Activated CD8-positive, alpha-beta T cell treated with anti-CD3 and anti-CD28 coated beads, Interleukin-2, amount 10 ng/mL, durations not matched to agents 7 days and 5 days (primary cell): ENCODE measurements around the gene TPPP. TPM values are rescaled to one million over a fixed set of nuclear protein-coding genes. Genes with fewer than 3 reads are reported as not detected.
"Not testable (repeated sequence)": the region's sequence is repeated elsewhere in the genome, so short reads cannot be mapped to it uniquely, and the experiment has no call there.

Source experiments
- ATAC-seq: fragments of 150-1000 bp; cut with Tn5 transposase; one replicate; pipeline ENCODE4 v1.10.0; 2021; ENCODE audit warnings: moderate library complexity
- CTCF ChIA-PET: fragments of 350-600 bp; sonication (Branson Sonifier 250); formaldehyde crosslinking; loops from one replicate; lab custom pipeline; 2021; ENCODE audit warnings: antibody characterized with exemption; lab: Charles Lee
- POLR2A ChIA-PET: fragments of 350-600 bp; sonication (Branson Sonifier 250); formaldehyde crosslinking; loops from one replicate; lab custom pipeline; 2021; ENCODE audit warnings: antibody characterized with exemption; lab: Charles Lee
- DNase-seq: peaks from one replicate; pipeline ENCODE4 v3.0.0-alpha.2; 2020
- H3K27ac Mint-ChIP-seq: one replicate; pipeline ENCODE4 v1.8.0; 2021; ENCODE audit warnings: mild to moderate bottlenecking, mixed read lengths
- H3K27me3 Mint-ChIP-seq: one replicate; pipeline ENCODE4 v1.8.0; 2021; ENCODE audit warnings: low read depth, mixed read lengths
- H3K36me3 Mint-ChIP-seq: one replicate; pipeline ENCODE4 v1.8.0; 2021; ENCODE audit warnings: low read depth, mixed read lengths
- H3K4me1 Mint-ChIP-seq: one replicate; pipeline ENCODE4 v1.8.0; 2021; ENCODE audit warnings: low read depth, mixed read lengths
- H3K4me3 Mint-ChIP-seq: one replicate; pipeline ENCODE4 v1.8.0; 2021; ENCODE audit warnings: mild to moderate bottlenecking, mixed read lengths
- H3K9me3 Mint-ChIP-seq: one replicate; pipeline ENCODE4 v1.8.0; 2022; ENCODE audit warnings: mixed read lengths; ENCODE audit not compliant: insufficient read depth
- total RNA-seq, 2 experiments: library from RNA; stranded (reverse); gene quantifications; one replicate each; pipeline ENCODE4 v1.2.3, GENCODE V29; 2021

TPPP gene
- total RNA-seq, 2 experiments from 2014 or later: 0.08 TPM; not detected in 1

- Mint-ChIP-seq H3K27me3 (no peaks in the 10 kb centered on the region), H3K4me3 (no peak overlapping the region), H3K27ac (no peak overlapping the region), H3K9me3 (no peaks in the 10 kb centered on the region), H3K36me3 (peaks cover 45% of the 10 kb centered on the region), H3K4me1 (no peaks in the 10 kb centered on the region)
- POLR2A ChIA-PET: no interaction called here
- ATAC-seq (no peak), DNase-seq (no peak)
- CTCF ChIA-PET: no interaction called here
Observed at GRCh38 chr5:636951-637350, 56.2 kb downstream of the TPPP start.

- DNase-seq (no peak), ATAC-seq (no peak)
- Mint-ChIP-seq H3K4me3 (no peak overlapping the region), H3K27me3 (no peaks in the 10 kb centered on the region), H3K9me3 (no peaks in the 10 kb centered on the region), H3K4me1 (no peaks in the 10 kb centered on the region), H3K36me3 (peaks cover 37% of the 10 kb centered on the region), H3K27ac (no peak overlapping the region)
- POLR2A ChIA-PET: no interaction called here
- CTCF ChIA-PET: no interaction called here
Observed at GRCh38 chr5:635306-636055, 57.7 kb downstream of the TPPP start.

- Mint-ChIP-seq H3K4me1 (no peaks in the 10 kb centered on the region), H3K4me3 (no peak overlapping the region), H3K27me3 (no peaks in the 10 kb centered on the region), H3K36me3 (peaks cover 34% of the 10 kb centered on the region), H3K27ac (no peak overlapping the region), H3K9me3 (no peaks in the 10 kb centered on the region)
- ATAC-seq (no peak), DNase-seq (no peak)
- POLR2A ChIA-PET: no interaction called here
- CTCF ChIA-PET: no interaction called here
Observed at GRCh38 chr5:634191-634590, 59.0 kb downstream of the TPPP start.

GRCh38 chr5:633501-633955, 59.6 kb downstream of the TPPP start:
- Mint-ChIP-seq H3K4me3 (no peak overlapping the region), H3K27me3 (no peaks in the 10 kb centered on the region), H3K4me1 (no peaks in the 10 kb centered on the region), H3K9me3 (no peaks in the 10 kb centered on the region), H3K36me3 (peaks cover 35% of the 10 kb centered on the region), H3K27ac (no peak overlapping the region)
- POLR2A ChIA-PET: no interaction called here
- CTCF ChIA-PET: no interaction called here
- DNase-seq: no peak
- no peak for ATAC-seq

- H3K27ac Mint-ChIP-seq, H3K27me3 Mint-ChIP-seq, ATAC-seq, H3K4me1 Mint-ChIP-seq, POLR2A ChIA-PET, H3K4me3 Mint-ChIP-seq, DNase-seq, H3K9me3 Mint-ChIP-seq, CTCF ChIA-PET: not testable (repeated sequence)
- peaks cover 23% of the 10 kb centered on the region for H3K36me3 Mint-ChIP-seq
Observed at GRCh38 chr5:628351-629205, 64.6 kb downstream of the TPPP start.

- CTCF ChIA-PET: no interaction called here
- Mint-ChIP-seq H3K27ac (no peak overlapping the region), H3K4me1 (no peaks in the 10 kb centered on the region), H3K27me3 (no peaks in the 10 kb centered on the region), H3K36me3 (peaks cover 22% of the 10 kb centered on the region), H3K9me3 (no peaks in the 10 kb centered on the region), H3K4me3 (no peak overlapping the region)
- no peak for ATAC-seq
- no peak for DNase-seq
- POLR2A ChIA-PET: no interaction called here
Observed at GRCh38 chr5:627840-628239, 65.3 kb downstream of the TPPP start.

GRCh38 chr5:626850-627249, 66.3 kb downstream of the TPPP start:
- ChIA-PET CTCF (no interaction called here), POLR2A (no interaction called here)
- ATAC-seq (no peak), DNase-seq (no peak)
- Mint-ChIP-seq H3K4me1 (no peaks in the 10 kb centered on the region), H3K36me3 (peaks cover 23% of the 10 kb centered on the region), H3K27ac (no peak overlapping the region), H3K4me3 (no peak overlapping the region), H3K9me3 (no peaks in the 10 kb centered on the region), H3K27me3 (no peaks in the 10 kb centered on the region)

GRCh38 chr5:625516-625915, 67.6 kb downstream of the TPPP start:
- CTCF ChIA-PET: no interaction called here
- H3K27me3 Mint-ChIP-seq: no peaks in the 10 kb centered on the region
- DNase-seq: no peak
- no peak for ATAC-seq
- H3K4me3 Mint-ChIP-seq: no peak overlapping the region
- H3K27ac Mint-ChIP-seq: no peak overlapping the region
- no peaks in the 10 kb centered on the region for H3K4me1 Mint-ChIP-seq
- POLR2A ChIA-PET: no interaction called here
- no peaks in the 10 kb centered on the region for H3K9me3 Mint-ChIP-seq
- H3K36me3 Mint-ChIP-seq: peaks cover 31% of the 10 kb centered on the region

GRCh38 chr5:624951-625230, 68.3 kb downstream of the TPPP start:
- Mint-ChIP-seq H3K27me3 (no peaks in the 10 kb centered on the region), H3K4me3 (no peak overlapping the region), H3K9me3 (no peaks in the 10 kb centered on the region), H3K4me1 (no peaks in the 10 kb centered on the region), H3K36me3 (peaks cover 37% of the 10 kb centered on the region), H3K27ac (no peak overlapping the region)
- ChIA-PET POLR2A (no interaction called here), CTCF (no interaction called here)
- no peak for ATAC-seq
- DNase-seq: no peak

GRCh38 chr5:624118-624950, 68.8 kb downstream of the TPPP start:
- ChIA-PET POLR2A (no interaction called here), CTCF (no interaction called here)
- ATAC-seq: no peak
- peaks cover 40% of the 10 kb centered on the region for H3K36me3 Mint-ChIP-seq
- H3K27me3 Mint-ChIP-seq: no peaks in the 10 kb centered on the region
- no peak overlapping the region for H3K27ac Mint-ChIP-seq
- no peaks in the 10 kb centered on the region for H3K9me3 Mint-ChIP-seq
- DNase-seq: no peak
- H3K4me1 Mint-ChIP-seq: no peaks in the 10 kb centered on the region
- no peak overlapping the region for H3K4me3 Mint-ChIP-seq

- Mint-ChIP-seq H3K4me3 (no peak overlapping the region), H3K27ac (no peak overlapping the region), H3K9me3 (no peaks in the 10 kb centered on the region), H3K4me1 (no peaks in the 10 kb centered on the region), H3K27me3 (no peaks in the 10 kb centered on the region), H3K36me3 (peaks cover 44% of the 10 kb centered on the region)
- DNase-seq (no peak), ATAC-seq (no peak)
- ChIA-PET CTCF (no interaction called here), POLR2A (no interaction called here)
Observed at GRCh38 chr5:623531-623930, 69.6 kb downstream of the TPPP start.
